WTC11 (cell line): ENCODE measurements around the gene RFWD3.

ENCODE experiments used
- CBFB ChIP-seq: sonication (generic); formaldehyde crosslinking; IDR thresholded peaks from 2 replicates; pipeline ENCODE4 v1.8.1; 2022; ENCODE audit warnings: mild to moderate bottlenecking, low read depth, missing genetic modification reagents
- ESRRA ChIP-seq: sonication (generic); formaldehyde crosslinking; IDR thresholded peaks from 2 replicates; pipeline ENCODE4 v1.8.1; 2022; ENCODE audit warnings: mild to moderate bottlenecking, missing genetic modification reagents, borderline replicate concordance
- FOXJ3 ChIP-seq: sonication (generic); formaldehyde crosslinking; IDR thresholded peaks from 2 replicates; pipeline ENCODE4 v1.9.0; 2021; ENCODE audit warnings: missing genetic modification reagents, mild to moderate bottlenecking, borderline replicate concordance
- FOXK1 ChIP-seq: sonication (generic); formaldehyde crosslinking; IDR thresholded peaks from 2 replicates; pipeline ENCODE4 v1.8.0; 2022; ENCODE audit warnings: mild to moderate bottlenecking, moderate library complexity, missing genetic modification reagents
- MYBL2 ChIP-seq: sonication (generic); formaldehyde crosslinking; IDR thresholded peaks from 2 replicates; pipeline ENCODE4 v1.8.1; 2023; ENCODE audit warnings: mild to moderate bottlenecking, moderate library complexity, missing genetic modification reagents
- NR2C2 ChIP-seq: sonication (generic); formaldehyde crosslinking; IDR thresholded peaks from 2 replicates; pipeline ENCODE4 v1.8.0; 2022; ENCODE audit warnings: mild to moderate bottlenecking, missing genetic modification reagents
- PRRX2 ChIP-seq: fragments of 250-450 bp; sonication (Bioruptor Pico); IDR thresholded peaks from 2 replicates; pipeline ENCODE4 v1.8.0; 2021; ENCODE audit warnings: mild to moderate bottlenecking
- RELA ChIP-seq: sonication (generic); formaldehyde crosslinking; IDR thresholded peaks from 2 replicates; pipeline ENCODE4 v1.8.1; 2022; ENCODE audit warnings: missing genetic modification reagents, mild to moderate bottlenecking, borderline replicate concordance
- SMAD4 ChIP-seq: sonication (generic); formaldehyde crosslinking; IDR thresholded peaks from 2 replicates; pipeline ENCODE4 v1.8.0; 2022; ENCODE audit warnings: mild to moderate bottlenecking, missing genetic modification reagents
- STAT6 ChIP-seq: sonication (generic); formaldehyde crosslinking; conservative IDR thresholded peaks from 2 replicates; pipeline ENCODE4 v1.8.1; 2023; ENCODE audit warnings: mild to moderate bottlenecking, low read depth, missing genetic modification reagents, moderate library complexity
- TEAD4 ChIP-seq: sonication (generic); formaldehyde crosslinking; IDR thresholded peaks from 2 replicates; pipeline ENCODE4 v1.8.0; 2022; ENCODE audit warnings: mild to moderate bottlenecking, missing genetic modification reagents
- ZBTB43 ChIP-seq: sonication (generic); formaldehyde crosslinking; IDR thresholded peaks from 2 replicates; pipeline ENCODE4 v1.8.1; 2023; ENCODE audit warnings: mild to moderate bottlenecking, missing genetic modification reagents
- ZNF317 ChIP-seq: sonication (generic); formaldehyde crosslinking; IDR thresholded peaks from 2 replicates; pipeline ENCODE4 v1.8.1; 2023; ENCODE audit warnings: low read depth, mild to moderate bottlenecking, moderate library complexity, missing genetic modification reagents, borderline replicate concordance
- TF ChIP-seq, protein P1 (sequence below): fragments of 200-600 bp; IDR thresholded peaks from 2 replicates; pipeline ENCODE4 v1.8.0; 2022; ENCODE audit warnings: antibody characterized with exemption

- TF ChIP-seq, protein P1, sequence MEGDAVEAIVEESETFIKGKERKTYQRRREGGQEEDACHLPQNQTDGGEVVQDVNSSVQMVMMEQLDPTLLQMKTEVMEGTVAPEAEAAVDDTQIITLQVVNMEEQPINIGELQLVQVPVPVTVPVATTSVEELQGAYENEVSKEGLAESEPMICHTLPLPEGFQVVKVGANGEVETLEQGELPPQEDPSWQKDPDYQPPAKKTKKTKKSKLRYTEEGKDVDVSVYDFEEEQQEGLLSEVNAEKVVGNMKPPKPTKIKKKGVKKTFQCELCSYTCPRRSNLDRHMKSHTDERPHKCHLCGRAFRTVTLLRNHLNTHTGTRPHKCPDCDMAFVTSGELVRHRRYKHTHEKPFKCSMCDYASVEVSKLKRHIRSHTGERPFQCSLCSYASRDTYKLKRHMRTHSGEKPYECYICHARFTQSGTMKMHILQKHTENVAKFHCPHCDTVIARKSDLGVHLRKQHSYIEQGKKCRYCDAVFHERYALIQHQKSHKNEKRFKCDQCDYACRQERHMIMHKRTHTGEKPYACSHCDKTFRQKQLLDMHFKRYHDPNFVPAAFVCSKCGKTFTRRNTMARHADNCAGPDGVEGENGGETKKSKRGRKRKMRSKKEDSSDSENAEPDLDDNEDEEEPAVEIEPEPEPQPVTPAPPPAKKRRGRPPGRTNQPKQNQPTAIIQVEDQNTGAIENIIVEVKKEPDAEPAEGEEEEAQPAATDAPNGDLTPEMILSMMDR, result no peak
- TF ChIP-seq SMAD4 (no peak), TEAD4 (CRISPR knock-in tag) (no peak), FOXK1 (CRISPR knock-in tag) (no peak), NR2C2 (CRISPR knock-in tag) (no peak), FOXJ3 (CRISPR knock-in tag) (no peak), ESRRA (CRISPR knock-in tag) (no peak), ZBTB43 (no peak), CBFB (no peak), RELA (CRISPR knock-in tag) (no peak), PRRX2 (CRISPR knock-in tag) (no peak), MYBL2 (CRISPR knock-in tag) (no peak), ZNF317 (no peak), STAT6 (no peak)
Observed at GRCh38 chr16:74573622-74574021, 93.1 kb downstream of the RFWD3 start.
